Measurements from ENCODE around the gene TNFAIP8L3. TPM values are rescaled to one million over a fixed set of nuclear protein-coding genes. Genes with fewer than 3 reads are reported as not detected.

Gene TNFAIP8L3
- total and polyA plus RNA-seq, 3 donors from 2014 or later, result 5.1 to 17.3 (median 10.2) TPM

DNA sequence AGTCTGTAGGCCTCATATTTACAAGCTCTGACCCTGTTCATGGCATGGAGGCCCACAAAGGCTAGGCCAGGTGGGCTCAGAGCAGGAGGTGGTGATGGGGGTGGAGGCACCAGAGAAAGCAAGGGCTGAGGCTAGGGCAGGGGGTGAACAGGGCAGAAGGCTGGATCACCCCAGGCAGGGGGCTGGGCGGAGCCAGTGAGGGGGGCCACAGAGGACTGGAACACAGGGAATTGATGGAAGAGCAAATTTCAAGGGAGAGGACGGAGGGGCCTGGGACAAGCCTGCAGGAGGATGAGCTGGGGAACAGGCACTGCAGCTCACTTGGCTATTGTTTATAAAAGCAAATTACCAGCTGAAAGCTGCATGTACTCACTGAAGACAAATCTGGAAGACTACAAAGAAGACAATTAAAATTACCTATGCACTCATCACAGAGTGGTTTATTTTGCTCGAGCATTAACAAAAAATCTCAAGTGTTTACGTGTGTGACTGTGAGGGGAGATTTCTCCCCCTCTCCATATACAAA is 11.0 kb downstream of the TNFAIP8L3 start:
- Histone ChIP-seq H3K4me1 (no peaks in the 10 kb centered on the region), H3K27ac (no peak overlapping the region), H3K36me3 (ENCODE audit: low read depth, missing control alignments) (no peaks in the 10 kb centered on the region), H3K4me3 (no peak overlapping the region), H3K27me3 (no peaks in the 10 kb centered on the region), H3K9me3 (no peaks in the 10 kb centered on the region)
- DNase-seq, result no peak
- WGBS, 2 donors, result 86 to 92% methylated on average over 4 of the region's 4 CpGs
- no peak for TF ChIP-seq POLR2A (IDR thresholded peaks at IDR 0.05)
- TF ChIP-seq, protein P1, sequence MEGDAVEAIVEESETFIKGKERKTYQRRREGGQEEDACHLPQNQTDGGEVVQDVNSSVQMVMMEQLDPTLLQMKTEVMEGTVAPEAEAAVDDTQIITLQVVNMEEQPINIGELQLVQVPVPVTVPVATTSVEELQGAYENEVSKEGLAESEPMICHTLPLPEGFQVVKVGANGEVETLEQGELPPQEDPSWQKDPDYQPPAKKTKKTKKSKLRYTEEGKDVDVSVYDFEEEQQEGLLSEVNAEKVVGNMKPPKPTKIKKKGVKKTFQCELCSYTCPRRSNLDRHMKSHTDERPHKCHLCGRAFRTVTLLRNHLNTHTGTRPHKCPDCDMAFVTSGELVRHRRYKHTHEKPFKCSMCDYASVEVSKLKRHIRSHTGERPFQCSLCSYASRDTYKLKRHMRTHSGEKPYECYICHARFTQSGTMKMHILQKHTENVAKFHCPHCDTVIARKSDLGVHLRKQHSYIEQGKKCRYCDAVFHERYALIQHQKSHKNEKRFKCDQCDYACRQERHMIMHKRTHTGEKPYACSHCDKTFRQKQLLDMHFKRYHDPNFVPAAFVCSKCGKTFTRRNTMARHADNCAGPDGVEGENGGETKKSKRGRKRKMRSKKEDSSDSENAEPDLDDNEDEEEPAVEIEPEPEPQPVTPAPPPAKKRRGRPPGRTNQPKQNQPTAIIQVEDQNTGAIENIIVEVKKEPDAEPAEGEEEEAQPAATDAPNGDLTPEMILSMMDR (IDR thresholded peaks at IDR 0.05), result no peak
- intact Hi-C loops (cut with DNase I; ENCODE audit: low total_unique reads), result no loop called here

DNA sequence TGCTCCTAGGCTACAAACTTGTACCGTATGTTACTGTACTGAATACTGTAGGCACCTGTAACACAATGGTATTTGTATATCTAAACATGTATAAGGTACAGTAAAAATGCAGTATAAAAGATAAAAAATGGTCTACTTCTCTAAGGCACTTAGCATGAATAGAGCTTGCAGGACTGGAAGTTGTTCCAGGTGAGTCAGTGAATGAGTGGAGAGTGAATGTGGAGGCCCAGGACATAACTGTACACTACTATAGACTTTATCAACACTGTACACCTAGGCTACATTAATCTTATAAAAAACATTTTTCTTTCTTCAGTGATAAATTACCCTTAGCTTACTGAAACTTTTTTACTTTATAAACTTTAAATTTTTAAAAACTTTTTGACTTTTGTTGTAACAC is 12.5 kb downstream of the TNFAIP8L3 start:
- Histone ChIP-seq H3K4me3 (no peak overlapping the region), H3K36me3 (ENCODE audit: low read depth, missing control alignments) (no peaks in the 10 kb centered on the region), H3K4me1 (peaks cover 4% of the 10 kb centered on the region), H3K27me3 (no peaks in the 10 kb centered on the region), H3K9me3 (no peaks in the 10 kb centered on the region), H3K27ac (no peak overlapping the region)
- DNase-seq, result no peak
- intact Hi-C loops (cut with DNase I; ENCODE audit: low total_unique reads), result no loop called here
- TF ChIP-seq, protein P1 (IDR thresholded peaks at IDR 0.05), result no peak
- TF ChIP-seq POLR2A (IDR thresholded peaks at IDR 0.05), result no peak
- 100% methylated on average over 1 of the region's 1 CpG for WGBS, 2 donors

DNA sequence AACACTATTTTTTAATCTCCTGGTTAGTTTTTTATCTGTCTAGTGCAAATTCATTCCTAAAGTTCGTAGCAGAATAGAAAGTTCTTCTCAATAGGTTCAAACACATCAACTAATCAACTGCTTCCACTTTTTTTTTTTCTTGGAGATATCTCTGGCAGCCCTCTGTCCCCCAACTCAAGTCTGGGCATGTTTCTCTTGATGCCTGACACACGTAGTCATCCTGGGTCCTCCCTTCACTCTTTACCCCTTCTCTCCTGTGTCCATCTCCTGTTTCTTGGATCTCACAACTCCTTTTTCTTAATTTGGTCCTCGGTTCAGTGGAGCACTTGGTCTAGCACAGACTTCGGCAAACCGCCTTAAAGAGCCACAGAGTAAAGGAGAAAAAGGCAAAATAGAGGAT is 14.4 kb downstream of the TNFAIP8L3 start:
- H3K27ac ChIP-seq, result no peak overlapping the region
- 91 to 92% methylated on average over 5 of the region's 5 CpGs for WGBS, 2 donors
- H3K36me3 ChIP-seq (ENCODE audit: low read depth, missing control alignments), result no peaks in the 10 kb centered on the region
- intact Hi-C loops (cut with DNase I; ENCODE audit: low total_unique reads), result no loop called here
- H3K9me3 ChIP-seq, result no peaks in the 10 kb centered on the region
- no peak overlapping the region for H3K4me3 ChIP-seq
- no peak for DNase-seq
- TF ChIP-seq POLR2A (IDR thresholded peaks at IDR 0.05), result no peak
- TF ChIP-seq, protein P1 (IDR thresholded peaks at IDR 0.05), result no peak
- no peaks in the 10 kb centered on the region for H3K27me3 ChIP-seq
- H3K4me1 ChIP-seq, result peaks cover 4% of the 10 kb centered on the region

DNA sequence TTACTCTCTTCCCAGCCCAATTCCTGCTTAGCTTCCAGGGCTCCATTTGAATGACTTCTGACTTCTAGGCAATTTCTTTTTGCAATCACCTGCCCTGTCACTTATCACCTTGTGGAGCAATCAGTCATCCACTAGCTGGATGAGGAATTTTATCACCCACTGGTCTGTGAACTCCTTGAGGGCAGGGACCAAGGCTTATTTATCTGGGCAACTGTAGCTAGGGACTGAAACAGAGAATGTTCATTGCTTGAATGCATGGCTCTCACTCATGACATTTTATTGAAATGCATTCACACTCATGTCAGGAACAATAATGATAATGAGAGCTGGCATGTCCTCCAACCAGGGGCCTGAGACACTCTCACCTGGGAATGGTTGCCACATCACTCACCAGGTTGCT is 15.5 kb downstream of the TNFAIP8L3 start:
- Histone ChIP-seq H3K4me1 (peaks cover 4% of the 10 kb centered on the region), H3K27me3 (no peaks in the 10 kb centered on the region), H3K36me3 (ENCODE audit: low read depth, missing control alignments) (no peaks in the 10 kb centered on the region), H3K4me3 (no peak overlapping the region), H3K27ac (no peak overlapping the region), H3K9me3 (no peaks in the 10 kb centered on the region)
- TF ChIP-seq, protein P1 (IDR thresholded peaks at IDR 0.05), result no peak
- no peak for TF ChIP-seq POLR2A (IDR thresholded peaks at IDR 0.05)
- no peak for DNase-seq
- intact Hi-C loops (cut with DNase I; ENCODE audit: low total_unique reads), result no loop called here
